SK-N-SH (cell line): ENCODE results near the gene HM13. TPM values are rescaled to one million over a fixed set of nuclear protein-coding genes. Genes with fewer than 3 reads are reported as not detected.
A peak's percentile ranks its signal among the peaks of the same experiment; 100 is the strongest.

Source experiments
- CTCF ChIA-PET: fragments of 300-600, 350-600 bp; formaldehyde crosslinking; extraction: SDS; loops from one replicate; lab custom pipeline; 2021; lab: Yijun Ruan, JAX
- POLR2A ChIA-PET: fragments of 350-600 bp; sonication (Branson Sonifier 250); formaldehyde crosslinking; extraction: SDS; loops from one replicate; lab custom pipeline; 2020; ENCODE audit warnings: antibody characterized with exemption, inconsistent platforms; lab: Yijun Ruan, JAX
- DNase-seq: peaks from one replicate; pipeline ENCODE4 v3.0.0; 2012
- H2AFZ ChIP-seq: fragments of 200-600 bp; sonication (generic); 2 replicates; pipeline ENCODE4 v1.8.1; 2016; ENCODE audit warnings: antibody characterized with exemption, mild to moderate bottlenecking, low read depth
- H3F3A ChIP-seq: fragments of 200-600 bp; sonication (generic); replicated peaks from 2 replicates; pipeline ENCODE3; 2016; ENCODE audit warnings: antibody characterized with exemption, mild to moderate bottlenecking; ENCODE audit not compliant: insufficient read depth
- H3K27ac ChIP-seq, 2 experiments: fragments of 200-500 bp in 1 of 2; fragments of 200-600 bp in 1 of 2; sonication (Bioruptor generic) in 1 of 2; sonication (generic), shearing (Covaris generic) in 1 of 2; 2 replicates each; pipeline versions ENCODE4 v1.5.1 to v1.6.1; 2014 to 2016; ENCODE audit warnings: low read depth in 2 of 2, inconsistent platforms in 1 of 2, low read length in 1 of 2, mild to moderate bottlenecking in 1 of 2, mixed read lengths in 1 of 2
- H3K27me3 ChIP-seq: fragments of 200-600 bp; sonication (generic), shearing (Covaris generic); 2 replicates; pipeline ENCODE4 v1.6.1; 2016; ENCODE audit warnings: mixed run types; ENCODE audit not compliant: insufficient read depth
- H3K36me3 ChIP-seq, 2 experiments: fragments of 200-500 bp in 1 of 2; fragments of 200-600 bp in 1 of 2; sonication (Bioruptor generic) in 1 of 2; sonication (generic) in 1 of 2; replicated peaks in 1 of 2; 2 replicates each; pipeline versions ENCODE3 to v1.5.1; 2014 to 2016; ENCODE audit warnings: low read length in 1 of 2, mild to moderate bottlenecking in 1 of 2; ENCODE audit not compliant: insufficient read depth in 2 of 2, control insufficient read depth in 1 of 2
- H3K4me1 ChIP-seq, 2 experiments: fragments of 200-500 bp in 1 of 2; fragments of 200-600 bp in 1 of 2; sonication (Bioruptor generic) in 1 of 2; sonication (generic), shearing (Covaris generic) in 1 of 2; 2 replicates each; pipeline versions ENCODE4 v1.5.1 to v1.6.1; 2014 to 2016; ENCODE audit warnings: low read depth in 1 of 2, low read length in 1 of 2, mixed run types in 1 of 2; ENCODE audit not compliant: insufficient read depth in 2 of 2, control insufficient read depth in 1 of 2
- H3K4me2 ChIP-seq: fragments of 200-600 bp; sonication (generic), shearing (Covaris generic); 2 replicates; pipeline ENCODE4 v1.6.1; 2017; ENCODE audit warnings: mixed run types
- H3K4me3 ChIP-seq, 2 experiments: fragments of 200-500 bp in 1 of 2; fragments of 200-600 bp in 1 of 2; sonication (Bioruptor generic) in 1 of 2; sonication (generic), shearing (Covaris generic) in 1 of 2; 2 replicates each; pipeline versions ENCODE4 v1.5.1 to v1.8.1; 2014 to 2016; ENCODE audit warnings: low read depth in 2 of 2, inconsistent platforms in 1 of 2, low read length in 1 of 2, mild to moderate bottlenecking in 1 of 2, mixed read lengths in 1 of 2, moderate library complexity in 1 of 2
- H3K79me2 ChIP-seq: fragments of 200-600 bp; sonication (generic); 2 replicates; pipeline ENCODE4 v1.8.1; 2017; ENCODE audit warnings: mild to moderate bottlenecking; ENCODE audit not compliant: insufficient read depth
- H3K9ac ChIP-seq: fragments of 200-600 bp; sonication (generic); 2 replicates; pipeline ENCODE4 v1.6.1; 2017; ENCODE audit warnings: mixed run types
- H3K9me2 ChIP-seq: fragments of 200-600 bp; sonication (generic); 2 replicates; pipeline ENCODE4 v1.6.1; 2017; ENCODE audit warnings: mixed run types
- H3K9me3 ChIP-seq: fragments of 200-600 bp; sonication (generic); 2 replicates; pipeline ENCODE4 v1.6.1; 2017; ENCODE audit warnings: mixed run types, mild to moderate bottlenecking, moderate library complexity
- H4K20me1 ChIP-seq: fragments of 200-600 bp; sonication (generic); 2 replicates; pipeline ENCODE4 v1.6.1; 2017; ENCODE audit warnings: mild to moderate bottlenecking, mixed run types; ENCODE audit not compliant: insufficient read depth
- CHD2 ChIP-seq: fragments of 150-350 bp; IDR thresholded peaks from 2 replicates; pipeline ENCODE4 v1.6.1; 2018; ENCODE audit warnings: low read length; ENCODE audit not compliant: partially characterized antibody
- CTCF ChIP-seq: fragments of 200-600 bp; sonication (generic); IDR thresholded peaks from 2 replicates; pipeline ENCODE4 v1.6.1; 2017; ENCODE audit warnings: antibody characterized with exemption, mild to moderate bottlenecking, moderate library complexity
- ELF1 ChIP-seq: IDR thresholded peaks from 2 replicates; pipeline ENCODE4 v1.4.0; 2012
- EP300 ChIP-seq, 2 experiments: IDR thresholded peaks; 2 replicates each; pipeline versions ENCODE4 v1.4.0 to v1.6.1; 2012; ENCODE audit warnings: borderline replicate concordance in 1 of 2, low read depth in 1 of 2, low read length in 1 of 2
- EZH2phosphoT487 ChIP-seq: fragments of 200-600 bp; sonication (generic); IDR thresholded peaks from 2 replicates; pipeline ENCODE4 v1.6.1; 2017; ENCODE audit warnings: low read depth, mixed run types, mild to moderate bottlenecking, antibody characterized with exemption, moderate library complexity, borderline replicate concordance
- GABPA ChIP-seq: IDR thresholded peaks from 2 replicates; pipeline ENCODE4 v1.4.0; 2012; ENCODE audit warnings: low read depth, mild to moderate bottlenecking
- GATA2 ChIP-seq: sonication (generic); formaldehyde crosslinking; IDR thresholded peaks from 2 replicates; pipeline ENCODE4 v1.5.0; 2020; ENCODE audit warnings: mild to moderate bottlenecking, missing genetic modification reagents
- IRF3 ChIP-seq: fragments of 150-350 bp; IDR thresholded peaks from 2 replicates; pipeline ENCODE4 v1.6.1; 2016; ENCODE audit warnings: mild to moderate bottlenecking, low read depth, low read length
- JUND ChIP-seq: IDR thresholded peaks from 2 replicates; pipeline ENCODE4 v1.4.0; 2012
- MXI1 ChIP-seq: IDR thresholded peaks from 2 replicates; pipeline ENCODE4 v1.6.1; 2012; ENCODE audit warnings: mild to moderate bottlenecking, low read depth, low read length, improper control_type of control experiment
- POLR2AphosphoS5 ChIP-seq: IDR thresholded peaks from 2 replicates; pipeline ENCODE4 v1.6.1; 2012; ENCODE audit warnings: low read depth, low read length
- RAD21 ChIP-seq: IDR thresholded peaks from 2 replicates; pipeline ENCODE4 v1.6.1; 2012; ENCODE audit warnings: mild to moderate bottlenecking, low read length
- RFX5 ChIP-seq: IDR thresholded peaks from 2 replicates; pipeline ENCODE4 v1.6.1; 2012; ENCODE audit warnings: mild to moderate bottlenecking, improper control_type of control experiment, low read length
- RXRA ChIP-seq: IDR thresholded peaks from 2 replicates; pipeline ENCODE4 v1.4.0; 2012; ENCODE audit warnings: low read depth, mild to moderate bottlenecking, borderline replicate concordance
- SIN3A ChIP-seq: IDR thresholded peaks from 2 replicates; pipeline ENCODE4 v1.6.1; 2012; ENCODE audit warnings: low read depth, mild to moderate bottlenecking, low read length, moderate library complexity, borderline replicate concordance
- SMC3 ChIP-seq: IDR thresholded peaks from 2 replicates; pipeline ENCODE4 v1.6.1; 2012; ENCODE audit warnings: low read depth, low read length, improper control_type of control experiment
- TAF1 ChIP-seq: IDR thresholded peaks from 2 replicates; pipeline ENCODE4 v1.6.1; 2012; ENCODE audit warnings: low read depth, mild to moderate bottlenecking, low read length, moderate library complexity, borderline replicate concordance
- TCF12 ChIP-seq: IDR thresholded peaks from 2 replicates; pipeline ENCODE4 v1.4.0; 2012
- USF2 ChIP-seq: fragments of 150-350 bp; IDR thresholded peaks from 2 replicates; pipeline ENCODE4 v1.6.1; 2017; ENCODE audit warnings: antibody characterized with exemption, low read length, low read depth, borderline replicate concordance
- YY1 ChIP-seq: IDR thresholded peaks from 2 replicates; pipeline ENCODE4 v1.4.0; 2012; ENCODE audit warnings: low read depth, mild to moderate bottlenecking
- ZBTB33 ChIP-seq: IDR thresholded peaks from 2 replicates; pipeline ENCODE4 v1.4.0; 2012; ENCODE audit warnings: low read depth, borderline replicate concordance
- WGBS: methylation state at CpG from one replicate; pipeline ENCODE4 v1.1.6; 2017; ENCODE audit warnings: low lambda C conversion rate; 5-methylcytosine and 5-hydroxymethylcytosine counted together
- polyA plus RNA-seq, 3 experiments: library from polyadenylated mRNA; depleted of rRNA; stranded (reverse); fragments of >200 nt; gene quantifications; 2 replicates each; pipeline ENCODE4 v1.2.3, GENCODE V29; 2012

HM13 gene
- polyA plus RNA-seq, 1 of the 3 experiments (the other 2 are of a cell fraction), result 160 TPM

GRCh38 chr20:31547017-31547675, 32.9 kb downstream of the HM13 start (continued):
- TF ChIP-seq MXI1 (peak; percentile 84), RXRA (no peak), TCF12 (0 out of 2 replicates have a peak, but pooled peaks have one; percentile 14), YY1 (peak; percentile 57; the same call in 1 of the 2 replicates), RAD21 (no peak), SIN3A (0 out of 2 replicates have a peak, but pooled peaks have one; percentile 53), SMC3 (no peak), CHD2 (peak; percentile 50), GABPA (peak; percentile 94), TAF1 (peak; percentile 73), RFX5 (no peak), ELF1 (peak; percentile 39; the same call in 1 of the 2 replicates), ZBTB33 (no peak)

GRCh38 chr20:31547720-31548298, 33.6 kb downstream of the HM13 start:
- Histone ChIP-seq H3K9me2 (no peaks in the 10 kb centered on the region), H2AFZ (no peak overlapping the region), H3K9ac (peak overlapping the region; percentile 72), H4K20me1 (no peaks in the 10 kb centered on the region), H3F3A (peaks cover 42% of the 10 kb centered on the region), H3K4me2 (peak overlapping the region; percentile 59), H3K4me3 (peak overlapping the region; percentile 42 to 54), H3K27ac (peak overlapping the region; percentile 84 to 96), H3K9me3 (no peaks in the 10 kb centered on the region), H3K27me3 (no peaks in the 10 kb centered on the region), H3K79me2 (peaks cover 55% of the 10 kb centered on the region), H3K4me1 (peaks cover 21 to 28% of the 10 kb centered on the region in 2 experiments; a peak in 3 of 4 replicates), H3K36me3 (peaks cover 52 to 58% of the 10 kb centered on the region in 2 experiments)
- WGBS, result 56% methylated on average over 6 of the region's 6 CpGs
- ChIA-PET POLR2A (no interaction called here), CTCF (interaction anchor here (1.1 to 14.2 kb wide), 7 partner anchors 12 to 176 kb away, joined by 3 to 177 read pairs (median 4); partner anchors contain the start of gene HM13)
- no peak for DNase-seq
- TF ChIP-seq TAF1 (no peak), USF2 (no peak), GATA2 (CRISPR knock-in tag) (no peak), EZH2phosphoT487 (no peak), GABPA (no peak), SMC3 (no peak), POLR2AphosphoS5 (no peak), EP300 (IDR thresholded peaks at IDR 0.05; ENCODE audit: borderline replicate concordance in 1 of 2, low read depth in 1 of 2, low read length in 1 of 2) (no peak), RAD21 (no peak), CTCF (no peak), JUND (no peak), RXRA (no peak), IRF3 (no peak)
